ENCODE measurements around the gene NFAM1. TPM values are rescaled to one million over a fixed set of nuclear protein-coding genes. Genes with fewer than 3 reads are reported as not detected.

Gene NFAM1
- total RNA-seq: 0.07 TPM in 1 of 2 replicates, not detected in the other

GRCh38 chr22:42432020-42432596 is at the start of gene NFAM1:
Gene NFAM1 (minus strand): TSS chr22:42432403. CDS start chr22:42432357, 46 bp downstream.

Other genes starting within 250 kb of the NFAM1 start
- 48.2 and 69.4 TPM in 2 replicates for gene TCF20, start 161.8 kb downstream of the NFAM1 start, total RNA-seq
- gene RRP7A, start 87.4 kb upstream of the NFAM1 start, total RNA-seq: 29.5 and 34.5 TPM in 2 replicates
- 1.0 and 1.6 TPM in 2 replicates for gene SERHL2, start 121.6 kb upstream of the NFAM1 start, total RNA-seq
- gene POLDIP3, start 182.5 kb upstream of the NFAM1 start, total RNA-seq: 21.5 and 30.1 TPM in 2 replicates
- gene ATP5MGL, start 208.2 kb upstream of the NFAM1 start, total RNA-seq: under 0.01 and 0.14 TPM in 2 replicates
- gene CYB5R3, start 217.0 kb upstream of the NFAM1 start, total RNA-seq: 12.6 and 35.2 TPM in 2 replicates

Measured in nasal cavity respiratory epithelium epithelial cell of viscerocranial mucosa (primary cell).